Measurements from ENCODE around the gene RASGEF1C. TPM values are rescaled to one million over a fixed set of nuclear protein-coding genes. Genes with fewer than 3 reads are reported as not detected.

RASGEF1C gene
- total RNA-seq, 1 experiment from 2014 or later: not detected

DNA sequence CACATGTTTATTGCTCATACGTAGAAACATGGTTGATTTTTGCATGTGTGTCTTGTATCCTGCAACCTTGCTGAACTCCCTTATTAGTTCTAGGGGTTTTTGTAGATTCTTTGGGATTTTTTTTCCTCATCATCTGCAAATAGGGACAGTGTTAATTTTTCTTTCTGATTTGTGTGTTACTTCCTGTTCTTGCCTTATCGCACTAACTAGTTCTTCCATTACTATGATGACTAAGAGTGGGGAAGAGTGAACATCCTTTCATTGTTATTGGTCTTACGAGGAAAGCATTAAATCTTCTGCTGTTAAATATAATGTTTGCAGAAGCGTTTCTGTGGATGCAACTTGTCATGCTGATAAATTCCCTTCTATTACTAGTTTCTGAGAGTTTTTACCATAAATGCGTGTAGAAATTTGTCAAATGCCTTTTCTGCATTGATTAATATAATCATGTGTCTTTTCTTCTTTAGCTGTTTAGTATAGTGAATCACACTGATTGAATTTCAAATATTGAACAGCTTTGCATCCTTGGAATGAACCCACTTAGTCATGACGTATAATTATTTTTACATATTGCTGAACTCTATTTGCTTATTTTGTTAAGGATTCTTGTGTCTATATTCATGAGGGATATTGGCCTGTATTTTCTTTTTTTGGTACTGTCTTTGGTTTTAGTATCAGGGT is 105.4 kb downstream of the RASGEF1C start:
- DNase-seq (ENCODE audit: low read depth in 1 of 2, low spot score in 2 of 2): no peak
- no peak overlapping the region for H3K27ac ChIP-seq
- H3K4me1 ChIP-seq (replicated peaks): no peaks in the 10 kb centered on the region
- H3K36me3 ChIP-seq: no peaks in the 10 kb centered on the region
- no peaks in the 10 kb centered on the region for H3K27me3 ChIP-seq (replicated peaks)
- peaks cover 6% of the 10 kb centered on the region for H3K9me3 ChIP-seq (replicated peaks)
- H3K4me3 ChIP-seq: no peak overlapping the region

DNA sequence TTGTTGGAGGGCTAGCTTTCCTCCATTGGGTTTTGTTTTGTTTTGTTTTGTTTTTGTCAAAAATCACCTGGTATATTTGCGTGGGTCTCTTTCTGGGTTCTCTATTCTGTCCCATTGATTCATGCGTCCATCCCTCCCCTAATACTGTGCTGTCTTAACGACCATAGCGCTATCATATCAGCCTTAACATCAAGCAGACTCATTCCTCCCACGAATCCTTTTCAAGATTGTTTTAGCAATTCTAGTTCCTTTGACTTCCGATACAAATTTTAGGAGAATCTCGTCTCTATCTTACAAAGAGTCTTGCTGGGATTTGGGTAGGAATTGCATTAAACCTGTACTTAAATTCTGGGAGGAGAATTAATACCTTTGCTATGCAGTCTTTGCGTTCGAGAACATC is 106.4 kb downstream of the RASGEF1C start:
- Histone ChIP-seq H3K4me1 (replicated peaks) (no peaks in the 10 kb centered on the region), H3K9me3 (replicated peaks) (peaks cover 5% of the 10 kb centered on the region), H3K27me3 (replicated peaks) (no peaks in the 10 kb centered on the region), H3K27ac (no peak overlapping the region), H3K4me3 (no peak overlapping the region), H3K36me3 (no peaks in the 10 kb centered on the region)
- no peak for DNase-seq (ENCODE audit: low read depth in 1 of 2, low spot score in 2 of 2)

DNA sequence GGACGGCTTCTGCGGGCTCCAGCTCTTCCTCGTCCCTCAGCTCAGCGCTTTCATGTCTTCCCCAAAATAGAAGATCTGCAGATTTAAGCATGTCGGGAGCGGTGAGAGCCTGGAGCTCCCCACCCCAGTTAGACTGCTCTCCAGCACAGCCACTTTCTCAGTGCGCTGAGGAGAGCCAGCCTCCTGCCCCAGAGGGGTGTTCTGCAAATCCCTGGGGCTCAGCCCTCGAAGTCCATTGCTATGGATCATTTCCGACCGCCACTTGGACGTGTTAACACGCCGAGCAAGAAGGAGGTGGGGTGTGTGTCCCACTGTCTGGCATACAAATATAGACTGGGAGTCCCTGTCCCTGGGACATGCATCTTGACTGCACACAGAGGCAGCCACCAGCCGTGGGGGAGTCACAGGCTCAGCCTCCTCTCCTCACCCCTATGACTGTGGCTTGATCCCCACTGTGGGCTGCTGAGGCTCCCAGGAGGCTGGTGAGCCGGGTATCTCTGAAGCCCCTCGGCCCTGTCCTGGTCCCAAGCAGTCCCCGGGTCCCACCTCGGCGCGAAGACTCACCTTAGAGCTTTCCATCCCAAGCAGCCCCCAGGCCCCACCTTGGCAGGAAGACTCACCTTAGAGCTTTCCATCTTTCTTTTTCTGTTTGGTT is 107.4 kb downstream of the RASGEF1C start:
- Histone ChIP-seq H3K4me3 (no peak overlapping the region), H3K4me1 (replicated peaks) (no peaks in the 10 kb centered on the region), H3K27me3 (replicated peaks) (no peaks in the 10 kb centered on the region), H3K27ac (no peak overlapping the region), H3K9me3 (replicated peaks) (peaks cover 3% of the 10 kb centered on the region), H3K36me3 (no peaks in the 10 kb centered on the region)
- no peak for DNase-seq (ENCODE audit: low read depth in 1 of 2, low spot score in 2 of 2)

DNA sequence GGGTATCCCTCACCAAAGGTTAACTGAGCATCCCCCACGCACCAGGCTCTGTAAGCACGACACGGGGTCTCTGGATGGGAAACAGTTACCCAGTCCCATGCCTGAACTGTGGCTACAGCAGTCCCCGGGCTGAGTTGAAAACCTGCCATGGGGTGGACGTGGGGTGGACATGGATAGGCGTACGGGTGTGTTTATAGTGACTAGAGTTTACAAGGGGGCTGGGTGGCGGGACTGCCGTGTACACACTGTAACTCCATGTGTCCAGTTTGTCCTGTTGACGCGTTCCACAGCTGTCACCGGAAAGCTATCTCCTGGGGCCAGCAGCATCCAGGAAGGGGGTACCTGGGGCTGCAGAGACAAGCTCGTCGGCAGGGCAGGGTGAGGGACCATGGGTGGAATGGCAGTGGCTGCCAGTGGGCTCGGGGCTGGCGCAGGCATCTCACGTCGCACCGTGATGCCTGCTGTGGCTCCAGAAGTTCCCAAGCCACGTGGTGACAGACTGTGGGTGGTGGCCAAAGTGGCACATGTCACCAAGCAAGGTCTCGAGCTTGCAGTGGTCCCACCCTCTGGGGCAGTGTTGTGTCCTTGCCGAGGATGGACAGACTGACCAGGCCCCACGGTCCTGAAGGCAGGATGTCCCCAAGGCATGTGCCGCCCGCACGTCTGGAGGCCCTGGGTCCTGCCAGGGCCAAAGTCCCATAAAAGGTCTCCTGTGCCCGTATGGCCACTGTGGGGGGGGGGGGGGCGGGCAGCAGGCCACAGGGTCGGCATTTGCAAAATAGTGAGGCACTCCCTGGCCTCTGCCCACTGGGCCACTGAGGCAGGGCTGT is 108.2 kb downstream of the RASGEF1C start:
- no peaks in the 10 kb centered on the region for H3K4me1 ChIP-seq (replicated peaks)
- H3K36me3 ChIP-seq: no peaks in the 10 kb centered on the region
- H3K27ac ChIP-seq: no peak overlapping the region
- peaks cover 3% of the 10 kb centered on the region for H3K9me3 ChIP-seq (replicated peaks)
- DNase-seq (ENCODE audit: low read depth in 1 of 2, low spot score in 2 of 2): no peak
- H3K4me3 ChIP-seq: no peak overlapping the region
- no peaks in the 10 kb centered on the region for H3K27me3 ChIP-seq (replicated peaks)

DNA sequence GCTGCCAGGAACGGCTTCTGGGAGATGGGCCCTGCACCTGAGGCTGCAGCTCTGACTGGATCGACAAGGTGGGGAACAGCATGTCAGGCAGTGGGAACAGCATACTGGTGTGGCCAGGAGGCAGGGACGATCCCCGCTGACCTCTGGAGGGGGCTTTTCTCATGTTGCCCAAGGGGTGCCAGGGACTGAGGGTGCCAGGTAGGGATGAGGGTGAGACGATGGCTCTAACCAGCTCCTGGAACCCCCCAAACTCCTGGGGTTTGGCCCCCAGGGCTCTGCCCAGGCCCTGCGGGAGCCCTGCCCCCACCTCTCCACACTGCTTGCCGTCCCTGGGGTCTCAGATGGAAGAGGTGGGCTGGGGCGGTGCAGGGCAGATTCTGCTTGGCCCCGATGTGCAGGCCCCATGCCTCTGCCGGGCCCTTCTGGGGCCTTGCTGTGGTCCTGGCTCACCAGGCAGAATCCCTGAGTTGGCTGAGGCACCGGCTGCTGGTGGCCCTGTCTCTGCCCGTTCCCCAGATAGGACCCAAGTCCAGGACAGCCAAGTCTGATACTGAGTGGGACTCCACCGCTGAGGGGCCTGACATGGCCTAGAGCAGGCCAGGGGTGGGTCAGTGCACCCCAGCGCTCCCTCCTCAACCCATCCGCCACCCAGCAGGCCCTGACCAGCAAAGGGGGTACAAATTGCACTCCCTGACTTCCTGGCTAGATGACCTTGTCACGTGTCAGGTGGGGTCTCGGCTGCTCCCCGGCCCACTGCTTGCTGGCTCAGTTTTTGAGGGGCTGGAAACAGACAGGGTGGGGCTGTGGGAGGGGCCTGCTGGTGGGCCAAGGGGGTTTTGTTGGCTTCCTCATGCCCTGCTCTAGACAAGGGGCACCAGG is 109.0 kb downstream of the RASGEF1C start:
- Histone ChIP-seq H3K36me3 (no peaks in the 10 kb centered on the region), H3K9me3 (replicated peaks) (peaks cover 6% of the 10 kb centered on the region; the same call in 1 of the 2 replicates), H3K4me3 (no peak overlapping the region), H3K4me1 (replicated peaks) (no peaks in the 10 kb centered on the region), H3K27ac (no peak overlapping the region), H3K27me3 (replicated peaks) (no peaks in the 10 kb centered on the region)
- DNase-seq (ENCODE audit: low read depth in 1 of 2, low spot score in 2 of 2): no peak

DNA sequence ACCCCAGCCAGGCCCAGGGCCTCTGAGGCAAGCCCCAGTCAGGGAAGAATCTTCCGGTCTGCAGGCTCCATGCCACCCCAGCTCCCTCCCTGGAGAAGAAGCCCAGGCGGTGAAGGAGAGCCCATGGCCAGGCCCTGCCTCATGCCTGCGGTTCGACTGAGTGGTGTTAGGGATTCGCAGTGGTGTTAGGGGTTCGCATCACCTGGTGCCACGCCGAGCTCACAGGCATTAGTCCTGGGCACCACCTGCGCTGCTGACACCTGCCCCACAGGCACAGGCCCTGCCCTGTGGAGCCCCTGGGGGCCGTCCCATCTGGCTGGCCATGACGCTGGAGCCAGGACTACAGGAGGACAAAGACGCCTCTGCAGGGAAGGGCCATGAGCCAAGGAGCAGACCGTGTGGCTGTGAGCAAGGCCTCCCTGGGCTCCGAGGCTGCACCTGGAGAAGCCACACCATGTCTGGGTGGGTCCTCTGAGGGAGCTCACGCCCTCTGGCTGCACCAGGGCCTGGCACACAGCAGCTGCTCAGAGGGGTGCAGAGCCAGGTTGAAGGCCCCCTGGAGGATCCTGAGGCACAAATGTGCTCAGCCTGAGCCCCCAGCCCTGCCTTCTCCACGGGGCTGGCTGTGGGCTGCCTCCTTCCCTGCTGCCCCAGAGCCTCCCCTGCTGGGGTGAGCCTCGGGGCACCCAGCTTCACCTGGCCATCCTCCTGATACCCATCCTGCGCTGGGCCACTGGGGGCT is 109.8 kb downstream of the RASGEF1C start:
- H3K36me3 ChIP-seq: no peaks in the 10 kb centered on the region
- H3K4me1 ChIP-seq (replicated peaks): no peaks in the 10 kb centered on the region
- no peak for DNase-seq (ENCODE audit: low read depth in 1 of 2, low spot score in 2 of 2)
- H3K9me3 ChIP-seq (replicated peaks): peaks cover 6% of the 10 kb centered on the region; the same call in 1 of the 2 replicates
- no peaks in the 10 kb centered on the region for H3K27me3 ChIP-seq (replicated peaks)
- no peak overlapping the region for H3K4me3 ChIP-seq
- no peak overlapping the region for H3K27ac ChIP-seq

DNA sequence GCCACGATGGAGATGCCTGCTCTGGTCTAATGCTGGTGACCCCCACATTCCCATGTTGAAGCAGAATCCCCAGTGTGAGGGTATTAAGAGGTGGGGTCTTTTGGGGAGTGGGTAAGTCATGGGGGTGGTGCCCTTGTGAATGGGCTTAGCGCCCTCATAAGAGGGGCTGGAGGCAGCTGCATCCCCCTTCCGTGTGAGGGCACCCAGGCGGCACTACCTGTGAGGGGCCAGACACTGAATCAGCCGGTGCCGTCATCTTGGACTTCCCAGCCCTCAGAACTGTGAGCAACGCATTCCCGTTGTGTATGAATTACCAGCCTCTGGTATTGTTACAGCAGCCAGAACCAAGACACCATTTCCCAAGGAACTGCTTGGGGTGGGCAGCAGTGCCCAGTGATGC is 110.5 kb downstream of the RASGEF1C start:
- no peaks in the 10 kb centered on the region for H3K4me1 ChIP-seq (replicated peaks)
- H3K36me3 ChIP-seq: no peaks in the 10 kb centered on the region
- no peak for DNase-seq (ENCODE audit: low read depth in 1 of 2, low spot score in 2 of 2)
- no peak overlapping the region for H3K27ac ChIP-seq
- H3K27me3 ChIP-seq (replicated peaks): no peaks in the 10 kb centered on the region
- no peak overlapping the region for H3K4me3 ChIP-seq
- peaks cover 6% of the 10 kb centered on the region; the same call in 1 of the 2 replicates for H3K9me3 ChIP-seq (replicated peaks)

DNA sequence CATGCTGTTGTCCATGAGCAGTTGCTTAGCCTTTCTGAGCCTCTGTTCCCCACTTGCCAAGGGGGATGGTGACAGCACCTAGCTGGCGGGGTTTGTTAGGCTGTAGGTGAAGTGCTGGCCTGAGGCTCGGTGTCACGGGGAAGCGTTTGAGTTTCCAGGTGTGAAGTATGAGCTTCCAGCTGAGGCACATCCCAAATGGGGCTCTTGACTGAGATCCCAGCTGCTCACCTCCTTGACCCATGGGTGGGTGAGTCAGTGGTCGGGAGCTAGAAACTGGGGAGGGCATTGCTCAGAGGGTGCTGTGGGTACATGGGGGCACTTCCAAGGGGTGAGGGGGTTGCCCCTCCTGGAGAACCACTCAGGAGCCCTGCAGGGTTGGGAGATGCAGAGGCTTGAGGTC is 111.1 kb downstream of the RASGEF1C start:
- H3K9me3 ChIP-seq (replicated peaks): peaks cover 6% of the 10 kb centered on the region; the same call in 1 of the 2 replicates

DNA sequence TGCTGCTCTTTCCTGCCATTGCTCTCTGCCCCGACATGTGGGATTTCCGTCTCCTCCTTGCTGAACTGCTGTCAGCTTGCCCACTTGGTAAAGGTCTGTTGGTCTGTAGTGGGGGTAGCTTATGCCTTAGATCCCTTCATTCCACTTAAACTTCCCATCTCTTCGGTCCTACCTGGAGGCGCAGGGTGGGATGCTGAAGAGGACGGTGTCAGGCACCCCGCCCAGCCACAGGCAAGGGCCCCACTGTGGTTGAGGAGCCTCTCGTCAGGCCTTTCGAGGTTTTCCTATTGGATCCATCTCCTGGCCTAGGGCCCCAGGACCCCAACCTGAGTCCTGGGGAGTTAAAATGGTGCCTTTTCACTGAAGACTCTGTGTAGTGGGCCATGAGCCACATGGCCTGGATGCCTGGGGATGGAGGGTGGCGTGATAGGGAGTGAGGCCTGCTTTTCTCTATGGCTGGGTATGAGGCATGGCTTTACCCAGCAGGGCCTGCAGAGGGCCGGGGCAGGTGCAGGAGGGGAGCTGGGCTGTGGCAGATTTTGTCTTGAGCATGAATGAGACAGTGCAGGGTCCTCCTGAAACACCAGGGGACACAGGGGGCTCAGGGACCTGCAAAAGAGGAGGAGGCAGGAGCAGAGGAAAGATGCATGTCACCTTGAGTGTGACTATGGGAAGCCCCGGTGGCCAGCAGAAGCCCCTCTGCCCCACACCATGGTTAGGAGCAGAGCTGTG is 111.7 kb downstream of the RASGEF1C start:
- Histone ChIP-seq H3K4me3 (no peak overlapping the region), H3K4me1 (replicated peaks) (no peaks in the 10 kb centered on the region), H3K9me3 (replicated peaks) (peaks cover 6% of the 10 kb centered on the region; the same call in 1 of the 2 replicates), H3K36me3 (no peaks in the 10 kb centered on the region), H3K27ac (no peak overlapping the region), H3K27me3 (replicated peaks) (no peaks in the 10 kb centered on the region)
- no peak for DNase-seq (ENCODE audit: low read depth in 1 of 2, low spot score in 2 of 2)

More for the DNA sequence above, 111.1 kb downstream of the RASGEF1C start:
- no peak for DNase-seq (ENCODE audit: low read depth in 1 of 2, low spot score in 2 of 2)
- H3K27me3 ChIP-seq (replicated peaks): no peaks in the 10 kb centered on the region
- H3K4me1 ChIP-seq (replicated peaks): no peaks in the 10 kb centered on the region
- no peaks in the 10 kb centered on the region for H3K36me3 ChIP-seq
- H3K27ac ChIP-seq: no peak overlapping the region
- H3K4me3 ChIP-seq: no peak overlapping the region

DNA sequence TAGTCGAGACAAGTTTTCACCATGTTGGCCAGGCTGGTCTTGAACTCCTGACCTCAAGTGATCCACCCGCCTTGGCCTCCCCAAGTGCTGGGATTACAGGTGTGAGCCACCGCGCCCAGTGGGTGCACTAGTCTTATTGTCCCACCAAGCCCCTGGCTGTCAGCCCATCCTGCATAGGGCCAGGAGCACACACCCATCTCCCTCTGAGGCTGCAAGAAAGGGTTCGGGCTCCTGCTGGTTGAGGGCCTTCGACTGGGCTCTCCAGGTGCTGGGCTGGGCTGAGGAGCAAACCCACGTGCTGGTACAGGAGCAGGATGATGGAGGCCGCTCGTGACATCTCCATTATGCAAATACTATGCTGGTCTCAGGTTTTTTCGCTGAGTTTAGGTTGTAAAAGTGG is 112.4 kb downstream of the RASGEF1C start:
- no peaks in the 10 kb centered on the region for H3K36me3 ChIP-seq
- no peaks in the 10 kb centered on the region for H3K27me3 ChIP-seq (replicated peaks)
- no peaks in the 10 kb centered on the region for H3K4me1 ChIP-seq (replicated peaks)
- H3K4me3 ChIP-seq: no peak overlapping the region
- no peak overlapping the region for H3K27ac ChIP-seq
- DNase-seq (ENCODE audit: low read depth in 1 of 2, low spot score in 2 of 2): no peak
- peaks cover 6% of the 10 kb centered on the region; the same call in 1 of the 2 replicates for H3K9me3 ChIP-seq (replicated peaks)

DNA sequence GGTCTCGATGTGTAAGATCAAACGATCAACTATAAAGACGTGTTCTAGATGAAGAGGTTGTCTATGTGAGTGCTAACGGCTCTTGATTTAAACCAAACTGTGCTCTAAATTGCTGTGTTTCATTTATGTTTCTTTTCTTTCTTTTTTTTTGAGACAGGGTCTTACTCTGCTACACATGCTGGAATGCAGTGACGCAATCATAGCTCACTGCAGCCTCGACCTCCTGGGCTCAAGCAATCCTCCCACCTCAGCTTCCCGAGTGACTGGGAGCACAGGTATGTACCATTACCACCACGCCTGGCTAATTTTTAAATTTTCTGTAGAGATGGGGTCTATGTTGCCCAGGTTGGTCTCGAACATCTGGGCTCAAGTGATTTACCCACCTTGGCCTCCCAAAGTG is 113.5 kb downstream of the RASGEF1C start:
- no peak for DNase-seq (ENCODE audit: low read depth in 1 of 2, low spot score in 2 of 2)
- H3K9me3 ChIP-seq (replicated peaks): peaks cover 6% of the 10 kb centered on the region; the same call in 1 of the 2 replicates
- H3K36me3 ChIP-seq: no peaks in the 10 kb centered on the region
- no peaks in the 10 kb centered on the region for H3K4me1 ChIP-seq (replicated peaks)
- no peak overlapping the region for H3K27ac ChIP-seq
- H3K27me3 ChIP-seq (replicated peaks): no peaks in the 10 kb centered on the region
- no peak overlapping the region for H3K4me3 ChIP-seq

DNA sequence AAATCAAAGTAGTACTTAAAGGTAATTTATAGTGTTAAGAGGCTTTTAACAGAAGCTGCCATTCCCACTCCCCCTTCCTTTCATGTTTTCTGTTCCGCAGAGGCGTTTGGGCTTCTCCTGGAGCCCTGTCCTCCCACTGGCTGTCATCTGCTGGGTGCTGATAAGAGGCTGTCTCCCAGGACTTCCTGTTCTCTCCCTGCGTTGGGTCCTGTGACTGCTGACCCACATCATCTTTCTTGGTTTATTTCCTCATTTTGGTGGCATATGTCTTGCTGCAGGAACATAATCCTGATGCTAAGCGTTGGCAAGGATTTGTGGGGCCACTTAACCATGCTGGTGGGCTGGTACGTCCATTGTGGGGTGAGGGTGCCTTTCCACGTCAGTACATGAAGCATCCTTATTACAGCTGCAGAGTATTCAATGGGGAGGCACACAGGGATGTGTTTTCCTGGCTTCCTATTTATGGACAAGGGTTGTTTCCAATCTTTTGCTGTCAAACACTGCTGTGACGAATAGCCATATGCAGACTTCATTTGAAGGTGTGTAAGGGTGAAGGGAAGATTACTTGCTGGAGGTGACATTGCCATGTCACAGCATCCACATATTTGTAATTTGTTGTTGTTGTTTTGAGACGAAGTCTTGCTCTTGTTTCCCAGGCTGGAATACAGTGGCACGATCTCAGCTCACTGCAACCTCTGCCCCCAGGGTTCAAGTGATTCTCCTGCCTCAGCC is 115.2 kb downstream of the RASGEF1C start:
- H3K4me1 ChIP-seq (replicated peaks): no peaks in the 10 kb centered on the region
- no peaks in the 10 kb centered on the region for H3K36me3 ChIP-seq
- H3K27me3 ChIP-seq (replicated peaks): no peaks in the 10 kb centered on the region
- peaks cover 6% of the 10 kb centered on the region; the same call in 1 of the 2 replicates for H3K9me3 ChIP-seq (replicated peaks)
- no peak for DNase-seq (ENCODE audit: low read depth in 1 of 2, low spot score in 2 of 2)
- H3K27ac ChIP-seq: no peak overlapping the region
- H3K4me3 ChIP-seq: no peak overlapping the region

Measured in SJSA1 (cell line).